Esophagus muscularis mucosa (tissue), 3 donors: ENCODE results near the gene MSS51.

Source experiments
- POLR2AphosphoS5 ChIP-seq, 2 donors: sonication (generic); formaldehyde crosslinking; IDR thresholded peaks; one replicate each; pipeline ENCODE4 v1.6.1; 2017; ENCODE audit warnings: antibody characterized with exemption in 2 of 2
- TF ChIP-seq, protein P1 (sequence below), 3 experiments: fragments of 200-600 bp in 2 of 3; fragments of 450-650 bp in 1 of 3; sonication (generic) in 2 of 3; IDR thresholded peaks; one replicate each; pipeline ENCODE4 v1.5.1; 2017 to 2019; ENCODE audit warnings: antibody characterized with exemption in 3 of 3, mild to moderate bottlenecking in 2 of 3, moderate library complexity in 1 of 3

DNA sequence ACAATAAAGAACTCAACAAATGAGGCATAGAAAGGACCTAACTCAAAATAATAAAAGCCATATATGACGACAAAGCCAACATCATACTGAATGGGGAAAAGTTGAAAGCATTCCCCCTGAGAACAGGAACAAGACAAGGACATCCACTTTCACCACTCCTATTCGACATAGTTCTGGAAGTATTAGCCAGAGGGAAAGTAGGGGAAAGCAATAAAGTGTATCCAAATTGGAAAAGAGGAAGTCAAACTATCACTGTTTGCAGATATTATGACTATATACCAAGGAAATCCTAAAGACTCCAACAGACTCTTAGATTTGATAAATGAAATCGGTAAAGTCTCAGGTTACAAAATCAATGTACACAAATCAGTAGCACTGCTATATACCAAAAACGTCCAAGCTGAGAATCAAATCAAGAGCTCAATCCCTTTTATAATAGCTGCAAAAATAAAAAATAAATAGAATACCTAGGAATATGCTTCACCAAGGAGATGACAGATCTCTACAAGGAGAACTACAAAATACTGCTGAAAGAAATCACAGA lies 24.3 kb downstream of the MSS51 start:
- no peak for TF ChIP-seq POLR2AphosphoS5 (IDR thresholded peaks at IDR 0.05)
- TF ChIP-seq, protein P1, sequence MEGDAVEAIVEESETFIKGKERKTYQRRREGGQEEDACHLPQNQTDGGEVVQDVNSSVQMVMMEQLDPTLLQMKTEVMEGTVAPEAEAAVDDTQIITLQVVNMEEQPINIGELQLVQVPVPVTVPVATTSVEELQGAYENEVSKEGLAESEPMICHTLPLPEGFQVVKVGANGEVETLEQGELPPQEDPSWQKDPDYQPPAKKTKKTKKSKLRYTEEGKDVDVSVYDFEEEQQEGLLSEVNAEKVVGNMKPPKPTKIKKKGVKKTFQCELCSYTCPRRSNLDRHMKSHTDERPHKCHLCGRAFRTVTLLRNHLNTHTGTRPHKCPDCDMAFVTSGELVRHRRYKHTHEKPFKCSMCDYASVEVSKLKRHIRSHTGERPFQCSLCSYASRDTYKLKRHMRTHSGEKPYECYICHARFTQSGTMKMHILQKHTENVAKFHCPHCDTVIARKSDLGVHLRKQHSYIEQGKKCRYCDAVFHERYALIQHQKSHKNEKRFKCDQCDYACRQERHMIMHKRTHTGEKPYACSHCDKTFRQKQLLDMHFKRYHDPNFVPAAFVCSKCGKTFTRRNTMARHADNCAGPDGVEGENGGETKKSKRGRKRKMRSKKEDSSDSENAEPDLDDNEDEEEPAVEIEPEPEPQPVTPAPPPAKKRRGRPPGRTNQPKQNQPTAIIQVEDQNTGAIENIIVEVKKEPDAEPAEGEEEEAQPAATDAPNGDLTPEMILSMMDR (IDR thresholded peaks at IDR 0.05), result no peak
